ENCODE data around the gene CLCA4. TPM values are rescaled to one million over a fixed set of nuclear protein-coding genes. Genes with fewer than 3 reads are reported as not detected.
A peak's percentile ranks its signal among the peaks of the same experiment; 100 is the strongest.

CLCA4 gene
- total and polyA plus RNA-seq, 8 donors = 0.06 to 0.19 (median 0.10) TPM; not detected in 4

GRCh38 chr1:86505564-86505902, 41.3 kb upstream of the CLCA4 start:
- no peak for TF ChIP-seq CTCF (IDR thresholded peaks at IDR 0.05)
- no peak for DNase-seq
- no peak for ATAC-seq
- intact Hi-C loops (cut with DNase I) = loop anchor here in 2 of 3 donors (10.0 kb wide), 1 partner anchor 121 kb away; no protein-coding TSS in a partner anchor
- no peak for FAIRE-seq
- Histone ChIP-seq H3K4me1 (no peaks in the 10 kb centered on the region), H3K4me3 (no peak overlapping the region), H3K36me3 (no peaks in the 10 kb centered on the region), H3K27me3 (no peaks in the 10 kb centered on the region), H3K27ac (no peak overlapping the region), H3K9me3 (no peaks in the 10 kb centered on the region)
- WGBS, 2 donors = 24 to 30% methylated on average over 4 of the region's 4 CpGs

- Histone ChIP-seq H3K9me3 (no peaks in the 10 kb centered on the region), H3K27ac (no peak overlapping the region), H3K27me3 (no peaks in the 10 kb centered on the region), H3K4me1 (no peaks in the 10 kb centered on the region), H3K4me3 (no peak overlapping the region), H3K36me3 (no peaks in the 10 kb centered on the region)
- no peak for FAIRE-seq
- intact Hi-C loops (cut with DNase I) = loop anchor here in 2 of 3 donors (10.0 kb wide), 1 partner anchor 123 kb away; no protein-coding TSS in a partner anchor
- no peak for DNase-seq
- ATAC-seq = peak in 2 of 4 donors; percentile 35 to 43
- no peak for TF ChIP-seq CTCF (IDR thresholded peaks at IDR 0.05)
- WGBS, 2 donors = 40 to 44% methylated on average over 13 of the region's 13 CpGs
These were observed 38.8 kb upstream of the CLCA4 start for GRCh38 chr1:86507935-86508582.

- FAIRE-seq = no peak
- no peaks in the 10 kb centered on the region for H3K4me1 ChIP-seq
- no peaks in the 10 kb centered on the region for H3K27me3 ChIP-seq
- no peaks in the 10 kb centered on the region for H3K9me3 ChIP-seq
- WGBS, 2 donors = 71 to 85% methylated on average over 2 of the region's 2 CpGs
- TF ChIP-seq CTCF (IDR thresholded peaks at IDR 0.05) = no peak
- intact Hi-C loops (cut with DNase I) = loop anchor here in 2 of 3 donors (10.0 kb wide), 1 partner anchor 124 kb away; no protein-coding TSS in a partner anchor
- ATAC-seq = no peak
- no peak for DNase-seq
- H3K27ac ChIP-seq = no peak overlapping the region
- no peaks in the 10 kb centered on the region for H3K36me3 ChIP-seq
- no peak overlapping the region for H3K4me3 ChIP-seq
These were observed 38.3 kb upstream of the CLCA4 start for GRCh38 chr1:86508583-86508969.

GRCh38 chr1:86515597-86515996, 31.3 kb upstream of the CLCA4 start:
- Histone ChIP-seq H3K27me3 (no peaks in the 10 kb centered on the region), H3K9me3 (no peaks in the 10 kb centered on the region), H3K4me3 (no peak overlapping the region), H3K4me1 (no peaks in the 10 kb centered on the region), H3K27ac (no peak overlapping the region), H3K36me3 (no peaks in the 10 kb centered on the region)
- 44 to 54% methylated on average over 2 of the region's 2 CpGs for WGBS, 2 donors
- peak in 1 of 4 donors; percentile 38 for ATAC-seq
- intact Hi-C loops (cut with DNase I) = no loop called here
- DNase-seq = no peak
- TF ChIP-seq CTCF (IDR thresholded peaks at IDR 0.05) = peak in 1 of 4 donors; percentile 18
- FAIRE-seq = no peak

GRCh38 chr1:86516335-86516734, 30.5 kb upstream of the CLCA4 start:
- H3K36me3 ChIP-seq = no peaks in the 10 kb centered on the region
- intact Hi-C loops (cut with DNase I) = no loop called here
- H3K9me3 ChIP-seq = no peaks in the 10 kb centered on the region
- DNase-seq (no peak), FAIRE-seq (no peak), ATAC-seq (no peak)
- H3K27me3 ChIP-seq = no peaks in the 10 kb centered on the region
- no peak overlapping the region for H3K27ac ChIP-seq
- no peak overlapping the region for H3K4me3 ChIP-seq
- TF ChIP-seq CTCF (IDR thresholded peaks at IDR 0.05) = no peak
- H3K4me1 ChIP-seq = no peaks in the 10 kb centered on the region
- 83 to 96% methylated on average over 1 of the region's 1 CpG for WGBS, 2 donors

Measured in pancreas (tissue), 10 donors.